Stimulated activated CD4-positive, alpha-beta T cell treated with anti-CD3 and anti-CD28 coated beads, Interleukin-4, amount 100 ng/mL, for 48 hours (primary cell): Measurements from ENCODE around the gene SYNPR.

Source experiments
- DNase-seq, 2 donors: peaks; one replicate each; pipeline ENCODE4 v3.0.0-alpha.2; 2020; ENCODE audit warnings: low read depth in 2 of 2

SYNPR gene

GRCh38 chr3:63471781-63472180 lies 193.7 kb downstream of the SYNPR start:
- DNase-seq = no peak

GRCh38 chr3:63473641-63474166 lies 195.6 kb downstream of the SYNPR start:
- no peak for DNase-seq

DNA sequence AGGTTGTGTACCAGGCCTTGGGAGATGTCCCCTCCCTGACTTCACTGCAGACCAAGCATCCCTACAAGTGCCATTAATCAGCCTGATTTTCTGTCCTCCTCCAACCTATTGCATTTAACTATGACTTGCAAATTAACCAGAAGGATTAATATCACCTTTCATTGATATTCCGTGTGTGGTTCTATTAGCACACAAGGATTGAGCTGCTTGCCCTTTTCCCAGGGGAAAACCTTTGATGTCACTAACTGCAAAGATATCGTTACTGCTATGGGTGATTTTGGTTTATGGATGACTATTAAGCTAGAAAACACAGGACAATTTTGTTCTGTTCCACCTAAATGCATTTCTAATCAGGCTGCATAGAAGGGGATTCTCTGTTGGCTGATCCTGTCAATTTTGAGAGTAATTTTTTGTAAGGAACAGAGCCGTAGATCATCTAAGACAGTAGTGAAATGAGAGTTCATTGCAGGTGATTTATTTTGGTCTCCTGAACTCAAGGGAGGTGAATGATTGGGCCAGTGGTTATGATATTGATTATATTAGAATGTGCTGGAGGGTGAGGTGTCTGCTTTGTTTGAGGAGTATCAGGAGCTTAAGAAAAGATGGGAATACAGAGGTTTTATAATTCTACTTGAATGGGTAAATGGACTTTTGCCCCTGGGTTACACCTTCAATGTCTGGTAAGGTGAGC lies 196.9 kb downstream of the SYNPR start:
- DNase-seq = no peak

DNA sequence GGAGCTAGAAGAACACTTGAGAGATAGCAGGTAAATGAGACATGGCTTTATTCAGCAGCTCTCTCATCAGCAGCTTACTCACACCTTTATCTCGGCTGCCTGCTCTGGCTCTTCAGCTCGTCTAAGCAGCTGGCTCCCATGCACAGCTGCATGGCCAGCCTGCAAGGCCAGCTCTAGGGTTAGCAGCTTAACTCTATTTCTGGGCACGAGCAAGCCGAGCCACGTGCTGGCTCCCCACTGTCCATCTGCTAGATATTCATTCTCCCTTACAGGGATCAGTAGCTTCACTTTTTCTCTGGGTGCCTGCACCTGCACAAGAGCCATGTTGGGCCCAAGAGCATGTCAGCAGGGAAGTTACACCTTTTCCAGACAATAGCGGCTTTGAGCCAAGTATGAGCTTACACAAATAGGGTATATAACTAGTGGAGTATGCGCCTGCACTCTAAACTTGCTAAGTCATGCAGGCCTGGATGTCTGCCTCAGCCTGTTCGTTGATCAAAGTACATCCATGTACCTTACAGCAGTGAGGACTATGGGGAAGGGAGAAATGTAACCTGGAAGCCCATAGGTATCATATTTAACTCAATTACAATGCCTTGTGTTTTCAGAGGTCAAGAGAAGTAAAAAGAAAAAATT lies 199.5 kb downstream of the SYNPR start:
- no peak for DNase-seq

- no peak for DNase-seq
These were observed 201.0 kb downstream of the SYNPR start for GRCh38 chr3:63478990-63479660.

DNA sequence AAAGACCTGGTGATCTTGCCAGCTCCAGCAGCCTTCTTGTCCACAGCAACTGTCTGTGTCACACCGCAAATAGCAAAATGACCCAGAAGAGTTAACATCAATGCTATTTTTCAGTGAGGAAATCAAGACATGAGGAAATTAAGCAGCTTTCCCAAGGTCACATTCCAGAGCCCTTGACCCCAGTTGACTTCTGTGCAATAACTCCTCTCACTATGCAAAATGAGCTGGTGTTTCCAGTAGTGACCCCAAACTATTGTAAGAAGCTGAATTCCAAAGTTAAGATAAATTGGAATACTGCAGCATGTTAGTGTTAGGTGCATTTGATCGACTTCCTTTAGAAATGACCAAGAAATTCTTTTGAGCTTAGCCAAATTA lies 201.5 kb downstream of the SYNPR start:
- DNase-seq = no peak

- no peak for DNase-seq
These were observed 203.5 kb downstream of the SYNPR start for GRCh38 chr3:63481627-63482026.

DNA sequence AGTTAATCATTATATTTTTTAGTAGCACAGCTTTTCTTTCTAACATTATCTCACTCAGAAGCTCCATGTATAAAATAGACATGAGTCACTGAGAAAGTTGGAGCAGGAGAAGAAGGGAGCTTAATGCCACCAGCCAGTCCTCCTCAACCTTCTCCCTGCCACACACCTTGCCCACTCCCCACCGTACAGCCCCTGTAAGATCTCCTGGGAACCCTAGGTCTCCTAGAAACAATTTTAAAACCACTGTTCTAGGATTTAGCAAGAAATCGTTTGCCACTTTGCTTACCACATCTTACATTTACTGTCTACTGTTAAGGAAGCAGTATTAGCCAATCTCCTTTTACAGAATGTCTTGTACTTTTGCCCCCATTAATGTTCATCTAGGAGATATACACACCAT lies 204.2 kb downstream of the SYNPR start:
- DNase-seq = no peak

DNA sequence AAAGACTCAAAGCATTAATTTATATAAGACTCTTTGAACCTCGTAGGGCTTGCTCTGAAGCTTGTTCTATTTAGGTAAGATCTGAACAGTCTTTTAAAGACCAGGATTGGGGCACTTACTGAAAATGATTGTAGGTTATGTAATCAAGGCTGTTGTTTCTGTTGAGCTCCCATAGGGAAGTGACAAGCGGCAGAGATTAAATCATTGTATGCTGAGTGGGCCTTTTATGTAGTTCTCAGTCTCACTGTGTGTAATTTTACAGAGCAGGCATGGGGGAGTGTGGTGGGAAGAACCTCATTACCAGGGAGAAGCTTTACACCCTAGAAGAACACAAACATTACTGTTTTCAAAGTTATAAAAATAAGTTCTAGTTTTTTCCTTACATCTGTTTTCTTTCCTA lies 214.4 kb downstream of the SYNPR start:
- no peak for DNase-seq

GRCh38 chr3:63493101-63493500 lies 215.0 kb downstream of the SYNPR start:
- DNase-seq = no peak

- DNase-seq = no peak
These were observed 216.5 kb downstream of the SYNPR start for GRCh38 chr3:63494646-63495045.

GRCh38 chr3:63497641-63498040 lies 219.5 kb downstream of the SYNPR start:
- no peak for DNase-seq

- DNase-seq = no peak
These were observed 222.1 kb downstream of the SYNPR start for GRCh38 chr3:63500196-63500595.

- DNase-seq = no peak
These were observed 230.2 kb downstream of the SYNPR start for GRCh38 chr3:63508305-63508704.

- DNase-seq = no peak
These were observed 230.7 kb downstream of the SYNPR start for GRCh38 chr3:63508771-63509170.

DNA sequence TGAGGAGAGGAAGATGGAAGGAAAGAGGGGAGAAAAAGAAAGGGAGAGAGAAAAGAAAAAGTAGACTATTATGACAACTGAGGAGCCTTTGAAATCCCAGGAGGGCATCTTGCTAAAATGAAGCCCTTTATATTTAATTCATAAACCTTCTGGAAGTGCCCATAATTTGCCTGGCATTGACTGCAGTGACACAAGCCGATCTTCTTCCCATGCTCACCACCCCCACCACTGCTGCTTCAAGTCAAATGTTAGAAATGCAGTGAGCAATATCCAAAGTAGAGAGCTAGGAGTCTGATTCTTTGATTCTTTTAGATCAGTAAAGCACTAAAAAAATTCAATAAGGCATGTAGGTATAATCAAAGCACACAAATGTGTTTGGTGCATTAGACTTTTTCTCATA lies 235.7 kb downstream of the SYNPR start:
- no peak for DNase-seq

GRCh38 chr3:63514678-63515077 lies 236.6 kb downstream of the SYNPR start:
- DNase-seq = no peak

DNA sequence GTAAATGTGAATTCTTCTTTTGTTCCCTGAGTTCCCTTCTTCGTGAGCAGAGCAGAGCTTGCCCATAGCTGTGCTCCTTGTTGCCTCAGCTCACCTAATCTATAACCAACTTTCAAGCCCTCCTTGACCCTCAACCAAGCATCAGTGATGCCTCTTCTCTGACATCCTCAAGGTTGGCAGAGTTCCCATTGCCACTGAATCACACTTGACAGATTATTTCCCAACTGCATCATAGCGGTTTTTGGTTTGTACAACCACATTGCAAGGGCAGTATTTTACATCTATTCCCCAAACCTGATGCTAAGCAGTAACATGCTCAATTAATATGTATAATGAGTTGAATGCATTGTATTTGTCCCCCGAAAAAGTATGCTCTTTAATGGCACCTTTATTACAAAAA lies 241.3 kb downstream of the SYNPR start:
- no peak for DNase-seq

DNA sequence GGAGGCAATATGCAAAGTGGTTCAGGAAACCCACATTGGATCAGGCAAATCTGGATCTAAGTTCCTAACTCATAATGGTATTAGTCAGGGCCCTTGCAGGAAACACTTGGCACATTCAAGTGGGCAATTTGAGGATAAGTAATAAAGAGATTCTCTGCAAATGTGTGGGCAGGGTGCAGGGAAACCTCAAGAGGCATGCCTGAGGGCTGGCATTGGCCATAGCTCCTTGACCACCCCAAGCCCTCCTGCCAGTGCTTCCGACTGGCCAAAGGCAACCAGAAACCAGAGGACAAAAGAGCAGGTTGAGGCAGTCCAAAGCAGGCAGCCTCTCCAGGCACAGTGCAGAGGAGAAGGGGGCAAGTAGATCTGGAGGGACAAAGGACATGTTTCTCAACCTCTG lies 243.5 kb downstream of the SYNPR start:
- no peak for DNase-seq

GRCh38 chr3:63523100-63523499 lies 245.0 kb downstream of the SYNPR start:
- DNase-seq = no peak

DNA sequence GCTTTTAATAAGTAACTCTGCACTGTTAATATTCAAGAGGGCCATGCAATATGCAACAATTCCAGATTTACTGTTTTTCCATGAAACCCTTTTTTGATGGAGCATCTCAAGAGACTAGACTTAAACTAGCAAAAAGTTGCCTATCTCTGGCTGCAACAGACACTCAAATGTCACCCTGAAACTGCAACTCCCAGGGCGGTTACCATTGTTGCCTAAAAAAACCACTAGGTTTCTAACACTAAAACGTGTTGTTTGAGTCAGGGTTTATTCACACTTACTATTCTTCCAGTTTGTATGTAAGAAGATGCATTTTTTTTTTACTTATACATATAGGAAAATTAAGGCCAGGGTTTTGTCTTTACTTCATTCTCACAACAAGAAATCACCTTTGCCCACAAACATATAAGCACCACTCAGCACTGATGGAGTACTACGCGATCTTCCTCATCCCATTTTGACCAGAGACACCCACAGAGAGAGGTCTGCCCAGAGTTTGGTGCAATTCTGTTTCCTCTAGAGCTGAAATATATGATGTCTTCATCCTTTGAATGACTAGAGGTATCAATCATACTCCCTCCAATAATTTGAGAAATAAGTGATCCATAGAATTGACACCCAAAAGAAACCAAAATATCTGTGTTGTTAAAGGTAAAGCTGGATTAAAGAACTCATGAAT lies 250.4 kb downstream of the SYNPR start:
- no peak for DNase-seq

DNA sequence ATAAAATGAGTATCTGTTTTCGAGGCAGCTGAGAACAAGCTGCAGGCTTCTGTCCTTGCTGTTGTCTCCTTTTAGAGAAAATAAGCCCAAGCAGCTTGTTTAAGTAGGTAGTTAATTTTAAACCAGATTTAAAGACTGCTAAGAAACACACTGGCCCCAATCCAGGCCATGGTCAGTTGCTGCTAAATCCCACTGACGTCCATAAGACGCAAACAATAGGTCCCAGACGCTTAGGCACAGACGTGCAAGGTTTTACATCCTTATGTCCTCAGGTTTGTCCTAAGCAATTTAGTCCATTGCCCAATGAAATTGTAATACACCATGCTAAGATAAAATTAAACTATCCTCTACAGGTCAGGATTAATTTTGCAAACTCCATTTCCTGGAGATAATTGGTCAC lies 254.4 kb downstream of the SYNPR start:
- no peak for DNase-seq

DNA sequence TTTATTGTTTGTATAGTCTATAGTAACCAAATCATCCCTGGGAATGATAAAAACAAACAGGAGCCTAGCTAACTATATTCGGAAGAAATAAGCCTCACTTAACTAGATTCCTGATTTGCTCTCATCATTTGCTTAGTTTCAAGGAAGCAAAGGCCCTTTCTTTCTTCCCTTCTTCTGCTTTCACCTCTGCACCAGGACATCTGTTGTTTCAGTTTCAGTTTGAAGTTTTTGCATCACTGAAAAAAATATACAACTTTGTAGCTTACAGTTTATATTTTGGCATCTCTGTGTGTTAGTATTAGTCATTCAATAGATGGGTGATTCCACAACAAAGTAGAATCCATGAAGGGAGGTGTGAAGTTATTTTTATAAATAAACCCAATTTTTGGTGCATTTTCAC lies 260.8 kb downstream of the SYNPR start:
- DNase-seq = no peak
